HepG2 (cell line): ENCODE measurements around the gene LEMD2. TPM values are rescaled to one million over a fixed set of nuclear protein-coding genes. Genes with fewer than 3 reads are reported as not detected.
"Not testable (repeated sequence)": the region's sequence is repeated elsewhere in the genome, so short reads cannot be mapped to it uniquely, and the experiment has no call there.

Experiments used
- ATAC-seq: fragments of 200-7000 bp; cut with Tn5 transposase; 3 replicates; pipeline ENCODE4 v1.9.1; 2020; ENCODE audit warnings: mild to moderate bottlenecking, moderate library complexity
- BruUV-seq: library from RNA; stranded (reverse); fragments of 400-500 nt; replicated peaks from 2 replicates; lab custom pipeline; 2021; lab: Mats Ljungman, UMichigan
- CTCF ChIA-PET: fragments of 300-600 bp; formaldehyde crosslinking; extraction: SDS; loops from one replicate; lab custom pipeline; 2021; ENCODE audit warnings: low total read pairs, inconsistent platforms, low intra/inter-chr PET ratio; lab: Yijun Ruan, JAX
- POLR2A ChIA-PET: fragments of 350-600 bp; sonication (Branson Sonifier 250); formaldehyde crosslinking; loops from one replicate; lab custom pipeline; 2020; ENCODE audit warnings: antibody characterized with exemption, inconsistent platforms; lab: Yijun Ruan, JAX
- DNase-seq: peaks from one replicate; pipeline ENCODE4 v3.0.0-alpha.2; 2015; ENCODE audit warnings: low spot score
- FAIRE-seq: peaks from 3 replicates; lab custom pipeline; 2011; peaks lifted over from hg19 to GRCh38; lab: Jason Lieb, UNC
- H2AFZ ChIP-seq: one replicate; pipeline ENCODE4 v1.6.1; 2011; ENCODE audit warnings: low read length, inconsistent platforms
- H3K27ac ChIP-seq: fragments of 300-600 bp; 3 replicates; pipeline ENCODE4 v1.8.0; 2011; ENCODE audit warnings: mixed run types, mild to moderate bottlenecking, mixed read lengths, low read length, inconsistent platforms; ENCODE audit not compliant: insufficient read depth; ENCODE audit errors: extremely low read length
- H3K27me3 ChIP-seq, 2 experiments: fragments of 200-600 bp in 1 of 2; 2 replicates in 1 of 2; 3 replicates in 1 of 2; pipeline versions ENCODE4 v1.6.0 to v1.8.0; 2011; ENCODE audit warnings: low read length in 2 of 2, mild to moderate bottlenecking in 2 of 2, moderate library complexity in 2 of 2, inconsistent platforms in 1 of 2; ENCODE audit not compliant: insufficient read depth in 2 of 2, control insufficient read depth in 1 of 2
- H3K36me3 ChIP-seq, 2 experiments: fragments of 200-600 bp in 1 of 2; replicated peaks in 1 of 2; 2 replicates in 1 of 2; 3 replicates in 1 of 2; pipeline versions ENCODE4 v1.5.1 to v1.8.0; 2011; ENCODE audit warnings: low read length in 2 of 2, inconsistent platforms in 1 of 2; ENCODE audit not compliant: insufficient read depth in 2 of 2, control insufficient read depth in 1 of 2
- H3K4me1 ChIP-seq: 2 replicates; pipeline ENCODE4 v1.5.1; 2012; ENCODE audit warnings: low read length, inconsistent platforms; ENCODE audit not compliant: insufficient read depth
- H3K4me2 ChIP-seq: 2 replicates; pipeline ENCODE4 v1.6.0; 2011; ENCODE audit warnings: low read depth, low read length, inconsistent platforms
- H3K4me3 ChIP-seq, 3 experiments: fragments of 200-600 bp in 1 of 3; sonication (generic), shearing (Covaris generic) in 1 of 3; replicated peaks in 1 of 3; 2 replicates each; pipeline ENCODE4 v1.5.1; 2011 to 2016; ENCODE audit warnings: low read length in 3 of 3, inconsistent platforms in 2 of 3, low read depth in 2 of 3, mild to moderate bottlenecking in 2 of 3, control low read depth in 1 of 3, mixed read lengths in 1 of 3; ENCODE audit not compliant: insufficient read depth in 1 of 3
- H3K79me2 ChIP-seq: one replicate; pipeline ENCODE4 v1.6.1; 2011; ENCODE audit warnings: low read length, inconsistent platforms; ENCODE audit not compliant: insufficient read depth
- H3K9ac ChIP-seq: 2 replicates; pipeline ENCODE4 v1.6.0; 2011; ENCODE audit warnings: mild to moderate bottlenecking, low read depth, low read length, inconsistent platforms; ENCODE audit not compliant: insufficient read depth
- H3K9me3 ChIP-seq: 2 replicates; pipeline ENCODE4 v1.5.1; 2012; ENCODE audit warnings: mild to moderate bottlenecking, low read length
- H4K20me1 ChIP-seq: 2 replicates; pipeline ENCODE4 v1.6.0; 2011; ENCODE audit warnings: inconsistent platforms, mild to moderate bottlenecking, low read length, moderate library complexity; ENCODE audit not compliant: insufficient read depth
- KLF12 ChIP-seq: sonication (generic); formaldehyde crosslinking; IDR thresholded peaks from 2 replicates; pipeline ENCODE4 v1.4.0; 2020; ENCODE audit warnings: missing genetic modification reagents, borderline replicate concordance
- KLF16 ChIP-seq, 2 experiments: sonication (generic) in 1 of 2; formaldehyde crosslinking in 1 of 2; IDR thresholded peaks; 2 replicates each; pipeline versions ENCODE4 v1.6.1 to v1.8.0; 2016 to 2023; ENCODE audit warnings: missing genetic modification reagents in 2 of 2, missing compliant biosample characterization in 1 of 2
- NCOR1 ChIP-seq: fragments of 200-600 bp; sonication (generic); IDR thresholded peaks from 2 replicates; pipeline ENCODE4 v1.7.0; 2017; ENCODE audit warnings: antibody characterized with exemption, low read length, borderline replicate concordance
- RARG ChIP-seq: sonication (generic); formaldehyde crosslinking; IDR thresholded peaks from 2 replicates; pipeline ENCODE4 v1.4.0; 2020; ENCODE audit warnings: low read depth, mild to moderate bottlenecking, missing genetic modification reagents
- SAP130 ChIP-seq: IDR thresholded peaks from 2 replicates; pipeline ENCODE4 v1.6.1; 2016; ENCODE audit warnings: low read depth
- SYNCRIP ChIP-seq: fragments of 200-400 bp; formaldehyde crosslinking; IDR thresholded peaks from 2 replicates; pipeline ENCODE4 v1.6.1; 2018; ENCODE audit warnings: mild to moderate bottlenecking, low read depth, low read length; ENCODE audit not compliant: insufficient read depth
- YEATS4 ChIP-seq: sonication (generic); formaldehyde crosslinking; IDR thresholded peaks from 2 replicates; pipeline ENCODE4 v1.4.0; 2020; ENCODE audit warnings: missing genetic modification reagents, borderline replicate concordance
- ZNF205 ChIP-seq: IDR thresholded peaks from 2 replicates; pipeline ENCODE4 v1.6.1; 2018; ENCODE audit warnings: missing biosample characterization, missing genetic modification reagents
- ZNF83 ChIP-seq: sonication (generic); formaldehyde crosslinking; IDR thresholded peaks from 2 replicates; pipeline ENCODE4 v1.4.0; 2020; ENCODE audit warnings: missing genetic modification reagents, mild to moderate bottlenecking, borderline replicate concordance
- WGBS: methylation state at CpG from one replicate; pipeline ENCODE4 v1.1.6; 2017; ENCODE audit warnings: low lambda C conversion rate; 5-methylcytosine and 5-hydroxymethylcytosine counted together
- in situ Hi-C: cut with HindIII; loops from 2 replicates; pipeline ENCODE4 v1.10.0; 2017; ENCODE audit warnings: low pct_unique_long_range_greater_than_20kb; ENCODE audit not compliant: extremely low pct_ligation_motif_present
- intact Hi-C: fragments of 100-400 bp; cut with micrococcal nuclease; formaldehyde crosslinking; loops from one replicate; pipeline ENCODE4 v1.10.0; 2022; ENCODE audit not compliant: unreplicated experiment
- polyA plus RNA-seq, 8 experiments: library from polyadenylated mRNA; depleted of rRNA in 3 of 8; stranded (reverse) in 7 of 8; unstranded in 1 of 8; fragments of >200 nt; fragmentation: Illumina TruSeq in 4 of 8; extraction: Trizol in 4 of 8; gene quantifications; 2 replicates each; pipeline versions ENCODE4 v1.2.1 to v1.2.3, GENCODE V29; 2011 to 2016; ENCODE audit warnings: low read depth in 4 of 8, missing spikeins in 1 of 8, mixed read lengths in 1 of 8; ENCODE audit not compliant: insufficient read depth in 1 of 8
- total RNA-seq, 5 experiments: library from RNA; depleted of rRNA; stranded (reverse); fragments of >200 nt; fragmentation: Illumina TruSeq; extraction: Trizol; gene quantifications; 2 replicates each; pipeline ENCODE4 v1.2.3, GENCODE V29; 2016; ENCODE audit warnings: low read depth in 1 of 5
- TF ChIP-seq, protein P1 (sequence below): IDR thresholded peaks from 2 replicates; pipeline ENCODE4 v1.6.1; 2016; ENCODE audit warnings: missing biosample characterization, missing genetic modification reagents, low read depth
- TF ChIP-seq, protein P2 (sequence below): IDR thresholded peaks from 2 replicates; pipeline ENCODE4 v1.6.1; 2016; ENCODE audit warnings: missing compliant biosample characterization, missing genetic modification reagents, borderline replicate concordance
- TF ChIP-seq, protein P3 (sequence below): conservative IDR thresholded peaks from 2 replicates; pipeline ENCODE4 v1.6.1; 2018; ENCODE audit warnings: missing genetic modification reagents

LEMD2 gene
- total and polyA plus RNA-seq, 2 of the 13 experiments (the other 11 are each of a cell fraction or from before 2014, with no cell fraction given), result 45.2 to 62.9 TPM

DNA sequence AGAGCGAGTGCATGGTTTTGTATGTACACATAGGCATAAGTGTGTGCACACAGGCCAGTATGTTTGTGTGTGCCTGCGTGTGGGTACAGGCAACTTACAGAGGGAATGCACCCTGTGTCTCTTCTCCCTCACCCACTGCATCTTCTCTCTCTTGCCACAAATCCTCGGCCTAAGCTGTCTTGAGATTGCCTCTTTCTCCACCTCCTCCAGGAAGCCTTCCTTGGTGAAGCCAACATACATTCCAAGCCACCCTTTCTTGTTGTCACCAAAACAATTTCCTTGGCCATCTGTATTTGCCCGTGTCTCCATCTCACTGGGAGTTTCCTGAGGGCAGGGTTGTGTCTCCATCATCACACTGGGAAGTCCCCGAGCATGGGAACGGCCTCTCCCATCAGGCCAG, 44.7 kb upstream of the LEMD2 start:
- Histone ChIP-seq H4K20me1 (no peaks in the 10 kb centered on the region), H3K4me2 (no peak overlapping the region), H3K4me1 (peaks cover 12% of the 10 kb centered on the region), H3K27ac (no peak overlapping the region), H3K27me3 (peaks cover 2 to 30% of the 10 kb centered on the region in 2 experiments; a peak in 3 of 5 replicates), H3K9me3 (peaks cover 6% of the 10 kb centered on the region; the same call in 1 of the 2 replicates), H3K36me3 (no peaks in the 10 kb centered on the region), H3K9ac (no peak overlapping the region), H3K4me3 (no peak overlapping the region), H3K79me2 (no peaks in the 10 kb centered on the region), H2AFZ (no peak overlapping the region)
- no peak for DNase-seq
- ChIA-PET POLR2A (no interaction called here), CTCF (no interaction called here)
- intact Hi-C loops, result no loop called here
- TF ChIP-seq, protein P1, sequence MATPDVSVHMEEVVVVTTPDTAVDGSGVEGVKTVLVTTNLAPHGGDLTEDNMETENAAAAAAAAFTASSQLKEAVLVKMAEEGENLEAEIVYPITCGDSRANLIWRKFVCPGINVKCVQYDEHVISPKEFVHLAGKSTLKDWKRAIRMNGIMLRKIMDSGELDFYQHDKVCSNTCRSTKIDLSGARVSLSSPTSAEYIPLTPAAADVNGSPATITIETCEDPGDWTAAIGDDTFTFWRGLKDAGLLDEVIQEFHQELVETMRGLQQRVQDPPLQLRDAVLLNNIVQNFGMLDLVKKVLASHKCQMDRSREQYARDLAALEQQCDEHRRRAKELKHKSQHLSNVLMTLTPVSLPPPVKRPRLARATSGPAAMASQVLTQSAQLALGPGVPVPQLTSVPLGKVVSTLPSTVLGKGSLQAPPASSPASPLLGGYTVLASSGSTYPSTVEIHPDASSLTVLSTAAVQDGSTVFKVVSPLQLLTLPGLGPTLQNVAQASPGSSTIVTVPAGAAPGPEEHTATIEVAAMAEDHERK (CRISPR knock-in tag), result no peak
- no peak for TF ChIP-seq KLF16 (CRISPR knock-in tag; IDR thresholded peaks at IDR 0.05)
- no peak for TF ChIP-seq SAP130 (CRISPR knock-in tag)
- TF ChIP-seq, protein P2, sequence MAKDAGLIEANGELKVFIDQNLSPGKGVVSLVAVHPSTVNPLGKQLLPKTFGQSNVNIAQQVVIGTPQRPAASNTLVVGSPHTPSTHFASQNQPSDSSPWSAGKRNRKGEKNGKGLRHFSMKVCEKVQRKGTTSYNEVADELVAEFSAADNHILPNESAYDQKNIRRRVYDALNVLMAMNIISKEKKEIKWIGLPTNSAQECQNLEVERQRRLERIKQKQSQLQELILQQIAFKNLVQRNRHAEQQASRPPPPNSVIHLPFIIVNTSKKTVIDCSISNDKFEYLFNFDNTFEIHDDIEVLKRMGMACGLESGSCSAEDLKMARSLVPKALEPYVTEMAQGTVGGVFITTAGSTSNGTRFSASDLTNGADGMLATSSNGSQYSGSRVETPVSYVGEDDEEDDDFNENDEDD (CRISPR knock-in tag), result no peak
- no peak for TF ChIP-seq ZNF205
- no peak for TF ChIP-seq SYNCRIP
- TF ChIP-seq NCOR1, result no peak
- no peak for TF ChIP-seq ZNF83 (CRISPR knock-in tag)
- no peak for TF ChIP-seq YEATS4
- TF ChIP-seq, protein P3, sequence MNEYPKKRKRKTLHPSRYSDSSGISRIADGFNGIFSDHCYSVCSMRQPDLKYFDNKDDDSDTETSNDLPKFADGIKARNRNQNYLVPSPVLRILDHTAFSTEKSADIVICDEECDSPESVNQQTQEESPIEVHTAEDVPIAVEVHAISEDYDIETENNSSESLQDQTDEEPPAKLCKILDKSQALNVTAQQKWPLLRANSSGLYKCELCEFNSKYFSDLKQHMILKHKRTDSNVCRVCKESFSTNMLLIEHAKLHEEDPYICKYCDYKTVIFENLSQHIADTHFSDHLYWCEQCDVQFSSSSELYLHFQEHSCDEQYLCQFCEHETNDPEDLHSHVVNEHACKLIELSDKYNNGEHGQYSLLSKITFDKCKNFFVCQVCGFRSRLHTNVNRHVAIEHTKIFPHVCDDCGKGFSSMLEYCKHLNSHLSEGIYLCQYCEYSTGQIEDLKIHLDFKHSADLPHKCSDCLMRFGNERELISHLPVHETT (CRISPR knock-in tag), result no peak
- no peak for TF ChIP-seq RARG
- no peak for TF ChIP-seq KLF12 (CRISPR knock-in tag)
- FAIRE-seq, result no peak
- no peak for ATAC-seq
- in situ Hi-C loops, result no loop called here
- WGBS, result 43% methylated on average over 6 of the region's 6 CpGs
- no TSS peak for BruUV-seq

DNA sequence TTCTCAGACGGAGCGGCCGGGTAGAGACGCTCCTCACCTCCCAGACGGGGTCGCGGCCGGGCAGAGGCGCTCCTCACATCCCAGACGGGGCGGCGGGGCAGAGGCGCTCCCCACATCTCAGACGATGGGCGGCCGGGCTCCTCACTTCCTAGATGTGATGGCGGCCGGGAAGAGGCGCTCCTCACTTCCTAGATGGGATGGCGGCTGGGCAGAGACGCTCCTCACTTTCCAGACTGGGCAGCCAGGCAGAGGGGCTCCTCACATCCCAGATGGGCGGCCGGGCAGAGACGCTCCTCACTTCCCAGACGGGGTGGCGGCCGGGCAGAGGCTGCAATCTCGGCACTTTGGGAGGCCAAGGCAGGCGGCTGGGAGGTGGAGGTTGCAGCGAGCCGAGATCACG, 43.9 kb upstream of the LEMD2 start:
- H3K79me2 ChIP-seq, CTCF ChIA-PET, H4K20me1 ChIP-seq, H3K4me2 ChIP-seq, DNase-seq, H3K27ac ChIP-seq, H3K4me3 ChIP-seq, ATAC-seq, H3K9me3 ChIP-seq, FAIRE-seq, intact Hi-C loops, BruUV-seq, H3K9ac ChIP-seq, H3K36me3 ChIP-seq, in situ Hi-C loops, POLR2A ChIA-PET, H2AFZ ChIP-seq: not testable (repeated sequence)
- Histone ChIP-seq H3K27me3 (peaks cover 2 to 32% of the 10 kb centered on the region in 2 experiments; a peak in 3 of 5 replicates), H3K4me1 (peaks cover 12% of the 10 kb centered on the region)
- WGBS, result no CpG with 5 or more reads among the region's 32 CpGs
